Fibroblast of lung (primary cell): ENCODE results near the gene IGLL1.

Experiments used
- CTCF ChIP-seq, 2 donors: IDR thresholded peaks in 1 of 2; conservative IDR thresholded peaks in 1 of 2; 1 replicate in 1 of 2; 2 replicates in 1 of 2; pipeline ENCODE4 v1.5.1; 2011 to 2012; ENCODE audit warnings: low read length in 2 of 2, control low read depth in 1 of 2, inconsistent platforms in 1 of 2, low read depth in 1 of 2, mild to moderate bottlenecking in 1 of 2
- EZH2 ChIP-seq: IDR thresholded peaks from 2 replicates; pipeline ENCODE4 v1.5.1; 2012; ENCODE audit warnings: low read length, control low read depth, mild to moderate bottlenecking; ENCODE audit errors: missing control alignments

GRCh38 chr22:23565305-23565914, 14.7 kb downstream of the IGLL1 start:
- peak in 1 of 2 donors; percentile 6 for TF ChIP-seq CTCF (conservative IDR thresholded peaks at IDR 0.05 in 1 of 2, IDR thresholded peaks at IDR 0.05 in 1 of 2; ENCODE audit: low read depth in 1 of 2, low read length in 2 of 2)
- no peak for TF ChIP-seq EZH2
